IPS-20b (cell line): ENCODE results near the gene ARHGAP26.
A peak's percentile ranks its signal among the peaks of the same experiment; 100 is the strongest.

Source experiments
- H3K27ac ChIP-seq: one replicate; pipeline ENCODE4 v1.5.1; 2013; ENCODE audit warnings: low read length
- H3K27me3 ChIP-seq: 2 replicates; pipeline ENCODE4 v1.6.1; 2013; ENCODE audit warnings: mild to moderate bottlenecking, low read length, inconsistent platforms; ENCODE audit not compliant: insufficient read depth
- H3K36me3 ChIP-seq: 2 replicates; pipeline ENCODE4 v1.6.1; 2013; ENCODE audit warnings: low read depth, mild to moderate bottlenecking, inconsistent platforms, low read length, moderate library complexity; ENCODE audit not compliant: insufficient read depth
- H3K4me1 ChIP-seq: 2 replicates; pipeline ENCODE4 v1.6.1; 2013; ENCODE audit warnings: mild to moderate bottlenecking, control low read depth, inconsistent platforms, low read length, moderate library complexity; ENCODE audit not compliant: insufficient read depth
- H3K4me3 ChIP-seq: 2 replicates; pipeline ENCODE4 v1.5.1; 2013; ENCODE audit warnings: mild to moderate bottlenecking, low read length, inconsistent platforms
- H3K9ac ChIP-seq: 2 replicates; pipeline ENCODE4 v1.6.1; 2013; ENCODE audit warnings: low read depth, mild to moderate bottlenecking, inconsistent platforms, low read length, moderate library complexity
- H3K9me3 ChIP-seq: 2 replicates; pipeline ENCODE4 v1.6.1; 2013; ENCODE audit warnings: mild to moderate bottlenecking, low read depth, low read length, inconsistent platforms; ENCODE audit not compliant: insufficient read depth

Gene ARHGAP26

GRCh38 chr5:142777850-142778249 is 7.7 kb downstream of the ARHGAP26 start:
- Histone ChIP-seq H3K4me1 (peaks cover 17% of the 10 kb centered on the region), H3K4me3 (no peak overlapping the region), H3K9ac (no peak overlapping the region), H3K27ac (no peak overlapping the region), H3K27me3 (peaks cover 2% of the 10 kb centered on the region; the same call in 1 of the 2 replicates), H3K9me3 (no peaks in the 10 kb centered on the region), H3K36me3 (no peaks in the 10 kb centered on the region)

- no peaks in the 10 kb centered on the region for H3K9me3 ChIP-seq
- H3K27ac ChIP-seq, result no peak overlapping the region
- peaks cover 24% of the 10 kb centered on the region for H3K4me1 ChIP-seq
- no peak overlapping the region for H3K9ac ChIP-seq
- no peak overlapping the region for H3K4me3 ChIP-seq
- no peaks in the 10 kb centered on the region for H3K36me3 ChIP-seq
- no peaks in the 10 kb centered on the region for H3K27me3 ChIP-seq
Measured at GRCh38 chr5:142779163-142779840, 9.1 kb downstream of the ARHGAP26 start.

GRCh38 chr5:142780871-142781270 is 10.7 kb downstream of the ARHGAP26 start:
- H3K9me3 ChIP-seq, result no peaks in the 10 kb centered on the region
- peaks cover 24% of the 10 kb centered on the region for H3K4me1 ChIP-seq
- H3K4me3 ChIP-seq, result no peak overlapping the region
- no peak overlapping the region for H3K27ac ChIP-seq
- no peaks in the 10 kb centered on the region for H3K27me3 ChIP-seq
- no peaks in the 10 kb centered on the region for H3K36me3 ChIP-seq
- H3K9ac ChIP-seq, result no peak overlapping the region

- Histone ChIP-seq H3K4me1 (peaks cover 24% of the 10 kb centered on the region), H3K9ac (no peak overlapping the region), H3K36me3 (no peaks in the 10 kb centered on the region), H3K27me3 (no peaks in the 10 kb centered on the region), H3K4me3 (no peak overlapping the region), H3K27ac (no peak overlapping the region), H3K9me3 (no peaks in the 10 kb centered on the region)
Measured at GRCh38 chr5:142782976-142783530, 12.9 kb downstream of the ARHGAP26 start.

GRCh38 chr5:142783601-142784341 is 13.6 kb downstream of the ARHGAP26 start:
- no peaks in the 10 kb centered on the region for H3K36me3 ChIP-seq
- H3K27me3 ChIP-seq, result no peaks in the 10 kb centered on the region
- no peak overlapping the region for H3K4me3 ChIP-seq
- no peaks in the 10 kb centered on the region for H3K9me3 ChIP-seq
- peaks cover 24% of the 10 kb centered on the region for H3K4me1 ChIP-seq
- no peak overlapping the region for H3K27ac ChIP-seq
- peak overlapping the region; percentile 2; the same call in 1 of the 2 replicates for H3K9ac ChIP-seq

- no peaks in the 10 kb centered on the region for H3K27me3 ChIP-seq
- no peaks in the 10 kb centered on the region for H3K9me3 ChIP-seq
- H3K27ac ChIP-seq, result no peak overlapping the region
- peak overlapping the region; percentile 2; the same call in 1 of the 2 replicates for H3K9ac ChIP-seq
- peaks cover 19% of the 10 kb centered on the region for H3K4me1 ChIP-seq
- no peak overlapping the region for H3K4me3 ChIP-seq
- H3K36me3 ChIP-seq, result no peaks in the 10 kb centered on the region
Measured at GRCh38 chr5:142784401-142784955, 14.3 kb downstream of the ARHGAP26 start.

GRCh38 chr5:142785206-142785605 is 15.0 kb downstream of the ARHGAP26 start:
- Histone ChIP-seq H3K9ac (no peak overlapping the region), H3K4me3 (no peak overlapping the region), H3K27me3 (no peaks in the 10 kb centered on the region), H3K4me1 (peaks cover 19% of the 10 kb centered on the region), H3K9me3 (no peaks in the 10 kb centered on the region), H3K36me3 (no peaks in the 10 kb centered on the region), H3K27ac (no peak overlapping the region)

GRCh38 chr5:142789206-142789605 is 19.0 kb downstream of the ARHGAP26 start:
- Histone ChIP-seq H3K9me3 (no peaks in the 10 kb centered on the region), H3K36me3 (no peaks in the 10 kb centered on the region), H3K27me3 (no peaks in the 10 kb centered on the region), H3K4me1 (peaks cover 1% of the 10 kb centered on the region; the same call in 1 of the 2 replicates), H3K9ac (no peak overlapping the region), H3K4me3 (no peak overlapping the region), H3K27ac (no peak overlapping the region)

GRCh38 chr5:142792012-142792864 is 22.1 kb downstream of the ARHGAP26 start:
- no peak overlapping the region for H3K27ac ChIP-seq
- peaks cover 4% of the 10 kb centered on the region; the same call in 1 of the 2 replicates for H3K4me1 ChIP-seq
- H3K9ac ChIP-seq, result no peak overlapping the region
- no peaks in the 10 kb centered on the region for H3K27me3 ChIP-seq
- H3K36me3 ChIP-seq, result no peaks in the 10 kb centered on the region
- H3K4me3 ChIP-seq, result no peak overlapping the region
- no peaks in the 10 kb centered on the region for H3K9me3 ChIP-seq

GRCh38 chr5:142792865-142793232 is 22.7 kb downstream of the ARHGAP26 start:
- Histone ChIP-seq H3K4me1 (peaks cover 6% of the 10 kb centered on the region; the same call in 1 of the 2 replicates), H3K9me3 (no peaks in the 10 kb centered on the region), H3K9ac (no peak overlapping the region)

GRCh38 chr5:142794537-142794936 is 24.4 kb downstream of the ARHGAP26 start:
- Histone ChIP-seq H3K36me3 (no peaks in the 10 kb centered on the region), H3K9me3 (no peaks in the 10 kb centered on the region), H3K27me3 (no peaks in the 10 kb centered on the region), H3K4me1 (peaks cover 6% of the 10 kb centered on the region; the same call in 1 of the 2 replicates), H3K9ac (no peak overlapping the region), H3K27ac (no peak overlapping the region), H3K4me3 (no peak overlapping the region)

More at GRCh38 chr5:142792865-142793232, 22.7 kb downstream of the ARHGAP26 start:
- H3K27ac ChIP-seq, result no peak overlapping the region
- no peaks in the 10 kb centered on the region for H3K36me3 ChIP-seq
- H3K27me3 ChIP-seq, result no peaks in the 10 kb centered on the region
- H3K4me3 ChIP-seq, result no peak overlapping the region
